HPDE6-E6E7 (cell line): Measurements from ENCODE around the gene H1-8.
"Not testable (repeated sequence)": the region's sequence is repeated elsewhere in the genome, so short reads cannot be mapped to it uniquely, and the experiment has no call there.

Source experiments
- DNase-seq: peaks from one replicate; pipeline ENCODE4 v3.0.0; 2011; ENCODE audit warnings: missing footprints; ENCODE audit errors: extremely low spot score

The H1-8 gene

DNA sequence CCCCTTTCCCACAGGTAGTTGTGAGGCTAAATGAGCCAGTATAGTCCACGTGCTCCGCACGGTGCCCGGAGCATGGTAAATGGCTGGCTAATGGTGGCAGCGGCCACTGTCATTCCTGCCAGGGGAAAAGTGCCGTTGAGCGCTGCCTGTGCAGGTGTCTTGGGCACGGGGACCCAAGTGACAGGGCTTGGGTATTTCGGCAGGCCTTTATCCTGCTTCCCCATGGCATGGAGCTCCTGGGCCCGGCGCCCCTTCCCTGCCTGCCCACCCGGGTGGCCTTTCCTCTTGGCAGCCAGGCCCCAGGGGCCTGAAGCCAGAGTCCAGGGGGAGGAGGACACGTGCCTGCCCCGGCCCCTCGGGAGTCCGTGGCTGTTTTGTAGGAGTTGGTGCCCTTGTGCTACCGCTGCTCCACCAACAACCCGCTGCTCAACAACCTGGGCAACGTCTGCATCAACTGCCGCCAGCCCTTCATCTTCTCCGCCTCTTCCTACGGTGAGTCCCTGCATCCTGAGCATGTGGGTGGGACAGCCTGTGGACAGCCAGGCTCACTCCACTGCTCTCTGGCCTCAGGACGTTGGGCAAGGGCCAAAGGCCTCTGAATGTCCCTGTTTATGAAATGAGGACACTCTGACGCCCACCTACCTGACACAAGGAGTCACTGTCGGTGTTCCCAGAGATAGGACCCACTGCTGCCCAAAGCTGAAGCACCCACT is 27.7 kb upstream of the H1-8 start:
- DNase-seq, result not testable (repeated sequence)

DNA sequence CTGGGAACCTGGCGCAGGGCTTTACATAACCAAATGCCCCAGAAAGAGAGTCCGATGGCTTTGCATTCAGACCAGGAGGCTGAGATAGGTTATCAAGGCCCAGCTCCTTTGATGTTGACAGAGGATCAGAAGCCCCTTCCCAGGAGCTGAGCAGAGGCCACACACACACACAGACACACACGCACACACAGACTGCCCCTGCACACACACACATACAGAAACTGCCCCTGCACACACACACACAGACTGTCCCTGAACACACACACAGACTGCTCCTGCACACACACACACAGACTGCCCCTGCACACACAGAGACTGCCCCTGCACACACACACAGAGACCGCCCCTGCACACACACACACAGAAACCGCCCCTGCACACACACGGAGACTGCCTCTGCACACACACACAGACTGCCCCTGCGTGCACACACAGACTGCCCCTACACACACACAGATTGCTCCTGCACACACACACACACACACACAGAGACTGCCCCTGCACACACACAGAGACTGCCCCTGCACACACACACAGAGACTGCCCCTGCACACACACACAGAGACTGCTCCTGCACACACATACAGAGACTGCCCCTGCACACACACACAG is 27.0 kb upstream of the H1-8 start:
- DNase-seq, result not testable (repeated sequence)

GRCh38 chr3:129517516-129517915 is 25.5 kb upstream of the H1-8 start:
- DNase-seq, result no peak

DNA sequence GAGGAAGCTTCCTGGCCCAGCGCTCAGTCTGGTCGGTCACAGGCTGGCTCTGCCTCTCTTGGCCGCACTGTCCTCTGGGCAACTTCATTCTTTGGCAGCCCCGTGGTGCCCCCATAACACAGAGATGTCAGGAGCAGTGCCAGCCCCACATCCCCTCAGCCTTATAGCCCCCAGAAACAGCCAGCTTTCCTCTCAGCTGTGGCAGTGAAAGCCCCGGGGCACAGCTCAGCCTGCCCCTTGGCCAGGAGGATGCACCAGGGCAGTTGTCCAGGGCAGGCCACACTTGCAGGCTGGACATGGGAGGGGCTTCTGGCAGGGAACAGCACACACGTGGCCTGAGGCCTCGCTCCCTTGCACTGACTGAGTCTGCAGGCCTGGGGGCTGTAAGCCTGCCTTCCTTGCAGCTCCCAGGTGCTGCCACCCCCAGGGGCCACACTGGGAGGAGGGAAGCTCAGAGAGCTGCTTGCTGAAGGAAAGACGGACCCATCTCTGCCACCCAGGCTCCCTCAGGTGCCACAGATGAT is 24.9 kb upstream of the H1-8 start:
- no peak for DNase-seq

DNA sequence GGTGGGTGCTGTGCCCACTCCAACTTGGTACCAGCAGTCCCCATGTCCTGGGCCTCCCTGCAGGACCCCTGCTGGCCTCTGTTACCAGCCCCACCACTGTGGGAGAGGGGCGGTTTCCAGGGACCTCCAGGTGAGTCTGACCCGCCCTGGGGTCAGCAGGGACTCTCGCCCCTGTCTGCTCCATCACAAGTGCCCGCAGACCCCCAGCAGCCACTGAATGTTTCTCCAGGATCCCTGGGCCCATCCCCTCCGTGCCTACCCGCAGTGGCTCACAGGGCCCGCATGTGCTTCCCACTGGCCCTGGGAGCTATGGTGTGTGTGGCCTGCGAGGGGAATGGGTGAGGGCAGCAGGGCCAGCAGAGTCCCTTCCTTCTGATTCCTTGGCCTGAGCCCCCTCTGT is 24.4 kb upstream of the H1-8 start:
- DNase-seq, result no peak

- DNase-seq, result no peak
Observed at GRCh38 chr3:129519449-129519848, 23.5 kb upstream of the H1-8 start.

DNA sequence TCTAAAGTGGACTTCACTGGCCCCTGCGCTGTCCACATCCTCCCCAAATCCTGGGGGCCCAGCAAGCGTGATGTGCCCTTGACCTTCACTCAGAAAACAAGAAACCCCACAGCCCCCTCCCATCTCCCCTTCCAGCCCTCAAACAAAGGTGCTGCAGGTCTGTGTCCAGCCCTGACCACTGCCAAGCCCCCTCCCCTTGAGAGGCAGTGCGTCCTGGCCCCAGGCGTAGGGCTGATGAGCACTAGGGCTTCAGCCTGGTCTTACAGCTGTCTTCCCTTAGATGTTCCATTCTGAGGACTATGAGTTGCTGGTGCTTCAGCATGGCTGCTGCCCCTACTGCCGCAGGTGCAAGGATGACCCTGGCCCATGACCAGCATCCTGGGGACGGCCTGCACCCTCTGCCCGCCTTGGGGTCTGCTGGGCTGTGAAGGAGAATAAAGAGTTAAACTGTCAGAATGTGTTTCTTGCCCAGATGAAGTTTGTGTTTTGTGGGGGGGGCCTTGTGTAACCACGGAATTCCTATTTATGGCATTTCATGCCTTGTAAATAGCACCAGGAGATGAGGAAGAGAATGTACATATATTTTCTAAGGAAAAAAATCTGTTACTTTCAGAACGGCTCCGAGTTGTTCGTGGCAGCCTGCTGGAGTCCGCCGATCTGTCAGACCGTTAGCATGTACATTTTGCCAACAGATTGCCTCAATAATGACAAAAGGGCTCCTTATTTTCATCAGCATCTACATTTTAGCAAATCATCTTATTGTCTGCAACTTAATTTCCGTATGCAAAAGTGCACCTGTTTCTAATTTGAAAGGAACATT is 22.9 kb upstream of the H1-8 start:
- DNase-seq, result no peak

GRCh38 chr3:129520960-129521359 is 22.0 kb upstream of the H1-8 start:
- no peak for DNase-seq

DNA sequence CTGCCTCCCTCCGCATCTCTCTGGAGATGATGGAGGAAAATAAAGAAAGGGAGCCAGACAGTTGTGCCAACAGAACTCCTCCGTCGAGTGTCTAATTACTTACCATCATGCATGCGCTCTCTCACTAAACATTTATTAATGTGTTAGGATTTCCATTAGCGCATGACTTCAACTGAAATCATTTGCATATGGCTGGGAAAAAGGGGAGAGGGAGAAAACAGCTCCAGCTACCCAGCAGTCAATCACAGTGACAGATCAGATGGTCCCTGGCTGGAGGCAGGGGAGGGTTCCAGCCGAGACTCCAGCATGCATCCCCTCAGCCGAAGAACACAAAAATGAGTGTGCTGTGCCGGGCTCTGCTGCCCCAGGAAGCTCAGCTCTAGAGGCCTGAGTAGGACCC is 21.4 kb upstream of the H1-8 start:
- no peak for DNase-seq

- DNase-seq, result no peak
Observed at GRCh38 chr3:129522953-129523352, 20.0 kb upstream of the H1-8 start.

DNA sequence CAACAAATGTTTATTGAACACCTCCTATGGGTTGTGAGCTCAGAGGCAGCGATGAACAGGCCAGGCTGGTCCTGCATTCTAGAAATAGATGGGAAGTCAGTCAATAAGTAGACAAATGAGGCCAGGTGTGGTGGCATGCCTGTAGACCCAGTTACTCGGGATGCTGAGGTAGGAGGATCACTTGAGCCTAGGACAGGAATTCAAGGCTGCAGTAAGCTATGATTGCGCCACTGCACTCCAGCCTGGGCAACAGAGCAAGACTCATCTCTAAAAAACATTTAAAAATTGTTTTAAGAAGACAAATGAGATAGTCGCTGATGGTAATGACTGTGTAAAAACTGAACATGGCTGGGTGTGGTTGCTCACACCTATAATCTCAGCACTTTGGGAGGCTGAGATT is 18.9 kb upstream of the H1-8 start:
- DNase-seq, result no peak

DNA sequence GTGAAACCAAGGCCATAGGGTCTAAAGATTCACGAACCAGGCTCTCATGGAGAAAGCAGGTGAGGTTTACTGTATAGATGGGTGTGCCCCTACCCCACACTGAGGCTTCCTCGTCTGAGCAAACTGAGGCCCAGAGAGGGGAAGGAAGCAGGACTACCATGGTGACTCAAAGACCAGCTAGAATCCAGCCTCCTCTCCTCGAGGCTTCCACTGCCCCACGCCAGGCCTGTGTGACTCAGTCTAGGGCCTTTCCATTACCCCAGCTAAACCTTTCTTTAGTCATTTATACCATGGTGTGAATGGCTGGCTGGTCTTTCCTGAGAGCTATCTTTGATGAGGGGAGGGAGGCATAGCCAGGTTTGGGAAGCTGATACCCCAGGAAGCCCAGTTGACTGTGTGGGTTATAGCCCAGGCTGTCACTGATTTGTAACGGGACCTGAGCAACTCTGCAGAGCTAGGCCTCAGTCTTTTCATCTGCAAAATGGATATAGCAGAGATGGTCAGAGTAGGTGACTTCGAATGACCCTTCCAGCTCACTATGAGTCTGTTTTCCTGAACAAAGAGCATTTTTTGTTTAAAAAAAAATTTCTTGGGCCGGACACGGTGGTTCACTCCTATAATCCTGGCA is 17.5 kb upstream of the H1-8 start:
- no peak for DNase-seq

DNA sequence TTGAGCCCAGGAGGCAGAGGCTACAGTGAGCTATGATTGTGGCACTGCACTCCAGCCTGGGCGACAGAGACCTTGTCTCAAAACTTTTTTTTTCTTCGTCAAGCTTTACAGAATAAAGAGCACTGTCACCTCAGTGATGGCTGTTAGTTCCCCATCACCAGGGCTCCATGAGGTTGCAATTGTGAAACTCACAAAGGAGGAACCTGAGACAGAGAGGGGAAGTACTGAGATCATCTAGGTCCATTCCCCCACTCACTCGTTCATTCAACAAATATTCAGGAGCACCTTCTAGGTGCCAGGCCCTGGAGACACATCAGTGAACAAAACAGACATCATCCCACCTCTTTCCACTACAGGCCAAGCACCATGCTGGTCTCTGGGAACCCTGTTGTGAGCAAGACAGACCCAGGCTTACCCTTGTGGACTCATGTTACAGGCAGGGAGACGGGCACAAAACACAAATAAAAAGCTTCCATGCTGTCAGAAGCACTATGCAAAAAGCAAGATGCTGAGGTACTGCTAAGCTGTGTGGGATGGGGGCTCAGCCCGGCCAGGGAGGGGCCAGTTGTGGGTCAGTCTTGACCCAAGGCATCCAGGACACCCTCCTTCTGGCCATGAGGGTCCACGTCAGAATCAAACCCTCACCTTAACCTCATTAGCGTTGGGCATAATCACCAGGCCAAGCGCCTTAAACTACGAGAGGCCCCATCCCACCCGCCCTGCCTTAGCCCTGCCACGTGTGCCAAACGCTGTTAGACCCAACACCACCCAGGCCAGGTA is 16.7 kb upstream of the H1-8 start:
- no peak for DNase-seq

DNA sequence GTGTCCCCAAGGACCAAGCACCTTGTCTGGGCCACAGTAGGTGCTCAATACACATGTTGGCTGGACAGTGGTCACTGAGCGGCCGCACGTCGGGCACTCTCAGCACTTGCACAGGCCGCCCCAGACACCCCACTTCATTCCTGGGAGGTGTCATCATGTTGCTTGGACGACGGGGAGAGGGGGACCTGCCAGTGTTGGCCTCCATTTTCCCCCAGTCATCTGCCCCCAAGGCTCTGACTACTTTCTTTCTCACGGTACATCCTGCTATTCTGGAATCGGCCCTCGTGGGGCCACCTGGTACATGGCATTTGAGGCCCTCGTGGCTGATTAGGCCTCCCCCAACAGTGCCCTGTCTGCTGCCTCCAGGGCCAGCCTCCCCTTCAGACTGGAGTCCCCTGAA is 15.7 kb upstream of the H1-8 start:
- no peak for DNase-seq

DNA sequence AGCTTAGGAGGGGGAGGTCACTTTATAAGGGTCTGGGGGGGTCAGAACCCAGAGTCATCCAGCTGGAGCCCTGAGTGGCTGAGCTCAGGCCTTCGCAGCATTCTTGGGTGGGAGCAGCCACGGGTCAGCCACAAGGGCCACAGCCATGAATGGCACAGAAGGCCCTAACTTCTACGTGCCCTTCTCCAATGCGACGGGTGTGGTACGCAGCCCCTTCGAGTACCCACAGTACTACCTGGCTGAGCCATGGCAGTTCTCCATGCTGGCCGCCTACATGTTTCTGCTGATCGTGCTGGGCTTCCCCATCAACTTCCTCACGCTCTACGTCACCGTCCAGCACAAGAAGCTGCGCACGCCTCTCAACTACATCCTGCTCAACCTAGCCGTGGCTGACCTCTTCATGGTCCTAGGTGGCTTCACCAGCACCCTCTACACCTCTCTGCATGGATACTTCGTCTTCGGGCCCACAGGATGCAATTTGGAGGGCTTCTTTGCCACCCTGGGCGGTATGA is 14.3 kb upstream of the H1-8 start, which contains the start of gene RHO:
Gene RHO, plus strand, starts transcription at position 51 of the 512 bp plus-strand sequence. Its CDS starts 95 bp downstream, at position 146.
- DNase-seq, result no peak

GRCh38 chr3:129529436-129530210 is 13.4 kb upstream of the H1-8 start:
- no peak for DNase-seq

GRCh38 chr3:129530251-129530791 is 12.7 kb upstream of the H1-8 start:
- no peak for DNase-seq

GRCh38 chr3:129530821-129531220 is 12.2 kb upstream of the H1-8 start:
- DNase-seq, result no peak

DNA sequence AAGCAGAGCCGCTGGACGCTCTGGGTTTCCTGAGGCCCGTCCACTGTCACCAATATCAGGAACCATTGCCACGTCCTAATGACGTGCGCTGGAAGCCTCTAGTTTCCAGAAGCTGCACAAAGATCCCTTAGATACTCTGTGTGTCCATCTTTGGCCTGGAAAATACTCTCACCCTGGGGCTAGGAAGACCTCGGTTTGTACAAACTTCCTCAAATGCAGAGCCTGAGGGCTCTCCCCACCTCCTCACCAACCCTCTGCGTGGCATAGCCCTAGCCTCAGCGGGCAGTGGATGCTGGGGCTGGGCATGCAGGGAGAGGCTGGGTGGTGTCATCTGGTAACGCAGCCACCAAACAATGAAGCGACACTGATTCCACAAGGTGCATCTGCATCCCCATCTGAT is 11.3 kb upstream of the H1-8 start:
- no peak for DNase-seq

- DNase-seq, result no peak
Observed at GRCh38 chr3:129532261-129532660, 10.7 kb upstream of the H1-8 start.
